Stimulated activated CD4-positive, alpha-beta T cell treated with anti-CD3 and anti-CD28 coated beads, Interleukin-2, amount 100 ng/mL, for 4 hours (primary cell): ENCODE data around the gene CCDC88B.

ENCODE experiments used
- DNase-seq: peaks from one replicate; pipeline ENCODE4 v3.0.0-alpha.2; 2020; ENCODE audit warnings: low read depth

Gene CCDC88B

DNA sequence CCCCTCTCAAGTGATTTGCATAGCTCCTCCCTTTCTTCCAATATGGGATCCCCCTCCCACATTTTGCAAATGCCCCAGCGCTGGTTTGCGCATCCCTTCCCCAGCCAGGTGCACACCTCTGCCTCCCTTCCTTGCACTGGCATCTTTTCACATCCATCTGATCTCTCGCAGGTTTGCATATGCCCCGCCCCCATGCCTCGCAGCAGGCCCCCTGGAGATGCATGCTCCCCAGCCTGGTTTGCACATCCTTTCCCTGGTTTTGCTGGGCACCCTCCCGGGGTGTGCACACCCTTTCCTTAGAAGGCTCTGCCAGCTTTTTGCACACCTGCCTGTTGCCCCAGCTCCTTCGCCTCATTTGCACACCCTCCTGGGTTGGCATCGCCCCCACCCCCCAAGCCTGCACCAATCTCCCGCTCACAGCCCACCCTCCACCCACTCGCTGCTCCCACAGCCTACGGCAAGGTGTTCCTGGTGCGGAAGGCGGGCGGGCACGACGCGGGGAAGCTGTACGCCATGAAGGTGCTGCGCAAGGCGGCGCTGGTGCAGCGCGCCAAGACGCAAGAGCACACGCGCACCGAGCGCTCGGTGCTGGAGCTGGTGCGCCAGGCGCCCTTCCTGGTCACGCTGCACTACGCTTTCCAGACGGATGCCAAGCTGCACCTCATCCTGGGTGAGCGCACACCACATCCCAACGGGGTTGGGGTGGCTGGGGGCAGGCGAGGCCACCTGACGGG, 19.9 kb downstream of the CCDC88B start:
- DNase-seq: no peak

DNA sequence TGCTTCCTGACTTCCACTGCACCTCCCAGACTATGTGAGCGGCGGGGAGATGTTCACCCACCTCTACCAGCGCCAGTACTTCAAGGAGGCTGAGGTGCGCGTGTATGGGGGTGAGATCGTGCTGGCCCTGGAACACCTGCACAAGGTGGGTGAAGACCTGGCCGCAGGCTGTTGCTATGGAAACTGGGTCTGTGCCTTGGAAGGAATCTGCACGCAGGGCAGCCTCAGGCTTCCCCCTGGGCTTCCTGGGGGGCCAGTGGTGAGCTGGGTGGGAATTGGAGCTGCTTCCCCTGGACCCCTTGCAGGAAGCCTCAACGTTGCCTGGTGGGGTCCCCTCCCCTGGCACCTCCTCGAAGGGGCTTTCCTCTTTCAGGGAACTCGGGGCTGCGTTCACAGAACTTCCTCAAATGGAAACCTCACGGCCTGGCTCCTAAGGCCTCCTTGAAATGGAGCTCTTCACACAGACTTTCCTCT, 20.5 kb downstream of the CCDC88B start:
- no peak for DNase-seq

DNA sequence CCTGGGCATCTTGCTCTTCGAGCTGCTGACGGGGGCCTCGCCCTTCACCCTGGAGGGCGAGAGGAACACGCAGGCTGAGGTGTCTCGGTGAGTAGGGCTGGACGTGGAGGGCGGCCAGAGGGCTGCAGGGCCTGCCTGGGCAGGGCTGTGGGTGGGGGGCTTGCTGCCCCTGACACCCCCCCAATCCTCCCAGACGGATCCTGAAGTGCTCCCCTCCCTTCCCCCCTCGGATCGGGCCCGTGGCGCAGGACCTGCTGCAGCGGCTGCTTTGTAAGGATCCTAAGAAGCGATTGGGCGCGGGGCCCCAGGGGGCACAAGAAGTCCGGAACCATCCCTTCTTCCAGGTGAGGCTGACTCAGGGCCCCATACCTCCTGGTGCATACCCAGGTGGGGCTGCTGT, 21.7 kb downstream of the CCDC88B start:
- no peak for DNase-seq

DNA sequence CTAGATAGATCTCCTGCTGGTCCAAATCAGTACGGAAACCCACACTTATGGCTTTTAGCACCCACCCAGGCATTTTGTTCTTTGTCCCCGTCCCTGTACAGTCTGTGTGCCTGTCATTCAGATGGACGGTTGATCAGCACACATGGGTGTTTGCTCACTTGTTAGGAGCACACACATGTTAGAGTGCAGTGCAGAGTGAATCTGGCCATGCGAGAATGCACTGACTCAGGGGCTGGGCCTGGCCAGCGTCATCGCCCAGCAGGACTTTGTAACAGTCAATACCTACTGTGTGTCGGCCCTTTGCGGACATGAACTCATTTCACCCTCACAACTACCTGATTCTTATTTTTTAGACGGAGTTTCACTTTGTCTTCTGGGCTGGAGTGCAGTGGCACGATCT, 22.3 kb downstream of the CCDC88B start:
- no peak for DNase-seq

DNA sequence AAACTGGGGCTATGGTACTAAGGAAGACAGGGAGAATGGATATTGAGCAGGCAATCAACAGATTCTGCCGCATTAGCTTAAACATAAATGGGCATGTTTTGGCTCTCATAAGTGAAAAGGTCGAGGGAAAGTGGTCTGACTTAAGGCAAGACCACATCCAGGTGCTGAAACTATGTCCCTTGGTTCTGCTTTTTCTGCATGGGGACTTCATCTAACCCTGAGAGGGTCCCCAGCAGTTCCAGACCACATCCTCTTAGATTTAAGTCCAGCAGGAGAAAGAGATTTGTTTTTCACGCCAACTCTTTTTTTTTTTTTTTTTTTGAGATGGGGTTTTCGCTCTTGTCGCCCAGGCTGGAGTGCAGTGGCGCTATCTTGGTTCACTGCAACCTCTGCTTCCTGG, 24.4 kb downstream of the CCDC88B start:
- no peak for DNase-seq

DNA sequence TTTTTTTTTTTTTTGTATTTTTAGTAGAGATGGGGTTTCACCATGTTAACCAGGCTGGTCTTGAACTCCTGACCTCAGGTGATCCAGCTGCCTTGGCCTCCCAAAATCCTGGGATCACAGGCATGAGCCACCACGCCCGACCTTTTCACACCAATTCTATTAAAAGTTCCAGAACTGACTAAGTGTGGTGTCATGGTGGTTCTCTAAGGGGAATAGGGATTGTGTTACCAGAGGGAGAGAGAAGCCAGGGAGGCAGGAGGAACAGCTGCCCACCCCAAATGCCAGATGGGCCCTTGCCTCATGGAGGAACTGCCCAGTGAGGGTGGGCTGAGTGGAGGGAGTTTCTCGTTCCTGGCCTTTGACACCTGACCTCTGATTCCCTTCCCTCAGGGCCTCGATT, 24.9 kb downstream of the CCDC88B start:
- DNase-seq: no peak

DNA sequence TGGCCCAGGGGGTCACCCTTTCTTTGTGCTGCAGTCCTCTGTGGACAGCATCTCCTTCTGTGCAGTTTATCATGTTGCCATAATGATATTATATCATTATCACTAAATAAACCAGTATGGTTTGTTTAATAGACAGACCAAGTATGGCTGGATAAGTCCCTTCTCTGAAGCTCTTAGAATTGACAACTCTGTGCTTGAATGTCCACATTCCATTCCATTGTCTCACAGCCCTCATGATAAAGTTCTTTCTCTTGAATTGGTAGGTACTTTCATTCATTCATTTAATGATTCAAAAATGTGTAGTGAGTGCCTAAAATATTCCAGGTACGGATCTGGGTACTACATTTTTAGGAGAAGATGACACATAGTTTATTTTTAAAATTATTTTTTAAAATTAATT, 26.7 kb downstream of the CCDC88B start:
- no peak for DNase-seq

GRCh38 chr11:64367931-64368672, 28.1 kb downstream of the CCDC88B start:
- DNase-seq: no peak

- DNase-seq: no peak
Measured at GRCh38 chr11:64368673-64369074, 28.7 kb downstream of the CCDC88B start.

- DNase-seq: no peak
Measured at GRCh38 chr11:64369440-64370421, 29.7 kb downstream of the CCDC88B start.

DNA sequence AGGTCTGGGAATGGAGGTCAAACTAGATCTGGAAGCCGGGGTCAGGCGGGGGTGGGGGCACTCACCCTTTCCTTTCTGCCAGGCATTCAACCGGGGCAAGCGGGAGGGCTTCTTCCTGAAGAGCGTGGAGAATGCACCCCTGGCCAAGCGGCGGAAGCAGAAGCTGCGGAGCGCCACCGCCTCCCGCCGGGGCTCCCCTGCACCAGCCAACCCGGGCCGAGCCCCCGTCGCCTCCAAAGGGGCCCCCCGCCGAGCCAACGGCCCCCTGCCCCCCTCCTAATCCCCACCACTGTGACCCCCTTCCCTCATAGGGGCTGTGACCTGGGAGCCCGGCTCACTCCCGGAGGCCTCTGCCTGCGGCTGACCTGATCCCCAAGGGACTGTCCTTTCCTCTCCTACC, 31.2 kb downstream of the CCDC88B start:
- no peak for DNase-seq

- DNase-seq: no peak
Measured at GRCh38 chr11:64372021-64372420, 32.0 kb downstream of the CCDC88B start.

- DNase-seq: no peak
Measured at GRCh38 chr11:64372802-64373597, 33.0 kb downstream of the CCDC88B start.

- DNase-seq: no peak
Measured at GRCh38 chr11:64373598-64373974, 33.6 kb downstream of the CCDC88B start.

GRCh38 chr11:64376071-64376470, 36.1 kb downstream of the CCDC88B start:
- DNase-seq: no peak

- DNase-seq: no peak
Measured at GRCh38 chr11:64378335-64378880, 38.4 kb downstream of the CCDC88B start.

DNA sequence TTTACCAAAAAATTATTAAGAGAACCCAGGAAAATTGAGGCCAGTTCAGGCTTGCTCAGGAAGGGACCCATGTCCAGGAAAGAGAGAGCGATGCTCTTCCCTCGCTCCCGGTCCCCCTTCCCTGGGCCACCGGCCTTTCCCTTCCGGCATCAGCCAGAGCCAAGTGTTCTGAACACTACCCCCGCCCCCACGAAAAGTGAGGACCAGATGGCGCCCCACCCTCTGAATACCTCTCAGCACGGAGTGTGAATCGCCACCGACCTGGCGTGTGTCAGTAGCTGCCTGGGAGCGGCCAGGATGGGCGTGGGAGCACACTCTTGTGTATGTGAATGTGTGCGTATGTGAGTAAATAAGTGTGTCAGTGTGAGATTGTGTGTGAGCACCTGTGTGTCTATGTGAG, 39.2 kb downstream of the CCDC88B start:
- no peak for DNase-seq

DNA sequence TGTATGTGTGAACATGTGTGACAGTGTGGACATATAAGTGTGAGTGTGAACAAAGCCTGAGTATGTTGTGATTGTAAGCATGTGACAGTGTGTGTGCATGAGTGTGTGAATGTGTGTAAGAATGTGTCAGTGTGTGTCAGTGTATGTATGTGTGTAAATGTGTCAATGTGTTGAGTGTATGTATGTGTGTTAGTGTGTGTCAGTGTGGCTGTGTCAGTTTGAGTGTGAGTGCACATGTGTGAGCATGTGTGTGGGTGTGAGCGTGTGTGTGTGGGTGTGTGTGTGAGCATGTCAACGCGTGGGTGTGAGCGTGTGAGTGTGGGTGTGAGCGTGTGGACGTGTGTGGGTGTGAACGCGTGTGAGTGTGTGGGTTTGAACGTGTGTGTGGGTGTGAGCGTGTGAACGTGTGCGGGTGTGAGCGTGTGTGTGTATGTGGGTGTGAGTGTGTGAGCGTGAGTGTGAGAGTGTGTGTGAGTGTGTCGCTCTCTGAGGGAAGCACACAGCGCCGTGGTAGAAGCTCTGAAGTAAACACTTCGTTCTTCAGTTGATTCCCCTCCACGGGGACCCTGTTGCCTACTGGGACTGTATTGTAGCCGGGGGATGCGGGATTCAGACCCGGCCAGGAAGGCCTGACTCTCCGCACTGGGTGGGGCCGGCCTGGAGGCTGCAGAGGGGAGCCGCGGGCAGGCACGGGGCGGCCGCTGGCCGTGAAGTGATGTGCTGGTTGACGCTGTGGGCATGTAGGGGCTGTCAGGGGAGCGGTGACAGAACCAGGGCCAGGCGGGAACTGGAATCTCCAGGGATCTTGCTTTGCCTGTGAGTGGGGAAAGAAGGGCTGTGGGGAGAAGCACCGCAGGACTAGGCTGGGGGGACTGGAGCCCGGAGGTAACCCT, 40.1 kb downstream of the CCDC88B start:
- DNase-seq: no peak

DNA sequence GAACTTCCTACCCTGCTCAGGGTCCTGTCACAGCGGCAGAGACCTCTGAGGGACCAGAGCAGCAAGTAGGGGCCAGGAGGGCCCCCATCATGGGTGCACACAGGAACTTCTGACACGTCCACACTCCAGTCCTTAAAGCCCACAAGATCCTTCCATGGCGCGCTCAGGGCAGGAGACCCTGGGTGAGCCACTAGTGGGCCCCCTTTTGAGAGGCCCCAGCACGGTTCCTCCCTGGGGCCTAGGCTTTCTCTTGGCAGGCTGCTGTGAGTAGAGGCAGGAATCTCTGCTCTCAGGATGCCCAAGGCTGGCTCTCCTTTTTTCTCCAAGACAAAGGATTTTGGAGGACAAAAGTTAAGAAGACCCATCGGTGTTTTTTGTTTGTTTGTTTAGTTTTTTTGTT, 41.3 kb downstream of the CCDC88B start:
- no peak for DNase-seq

DNA sequence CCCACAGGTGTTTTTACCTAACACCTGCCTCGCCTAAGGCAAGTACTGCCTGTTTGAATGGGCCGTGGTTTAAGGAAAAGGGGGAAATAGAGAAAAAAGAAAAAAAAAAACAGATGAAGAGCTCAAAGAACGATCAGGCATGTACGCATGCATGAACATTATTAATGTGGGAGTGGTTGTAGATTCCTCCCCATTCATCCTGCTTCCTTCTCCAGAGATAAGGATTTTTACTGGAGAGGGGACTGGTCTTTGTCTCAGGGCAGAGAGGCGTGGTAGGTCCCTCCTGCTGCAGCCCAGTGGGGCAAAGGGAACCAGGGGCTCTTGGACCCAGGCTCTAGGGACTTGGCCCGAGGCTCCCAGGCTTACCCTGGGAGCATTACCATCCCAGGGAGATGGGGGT, 42.0 kb downstream of the CCDC88B start:
- DNase-seq: no peak
